HepG2 (cell line): ENCODE data around the gene PLIN3. TPM values are rescaled to one million over a fixed set of nuclear protein-coding genes. Genes with fewer than 3 reads are reported as not detected.

ENCODE experiments used
- BCLAF1 ChIP-seq: fragments of 450-650 bp; IDR thresholded peaks from 2 replicates; pipeline ENCODE4 v1.6.1; 2017; ENCODE audit warnings: mild to moderate bottlenecking
- CREB1 ChIP-seq, 2 experiments: fragments of 450-650 bp in 1 of 2; IDR thresholded peaks; 2 replicates each; pipeline ENCODE4 v1.6.1; 2016 to 2017; ENCODE audit warnings: control low read depth in 1 of 2, mild to moderate bottlenecking in 1 of 2, missing compliant biosample characterization in 1 of 2, missing genetic modification characterization in 1 of 2
- HNF4A ChIP-seq: sonication (generic); formaldehyde crosslinking; IDR thresholded peaks from 2 replicates; pipeline ENCODE4 v1.4.0; 2020; ENCODE audit warnings: missing genetic modification reagents
- KAT7 ChIP-seq: IDR thresholded peaks from 2 replicates; pipeline ENCODE4 v1.6.1; 2018; ENCODE audit warnings: borderline replicate concordance, missing compliant biosample characterization
- KDM2A ChIP-seq: sonication (generic); formaldehyde crosslinking; IDR thresholded peaks from 2 replicates; pipeline ENCODE4 v1.4.0; 2020; ENCODE audit warnings: low read depth, missing genetic modification reagents, borderline replicate concordance
- KDM5B ChIP-seq: sonication (generic); formaldehyde crosslinking; IDR thresholded peaks from 2 replicates; pipeline ENCODE4 v1.4.0; 2020; ENCODE audit warnings: missing genetic modification reagents, mild to moderate bottlenecking, borderline replicate concordance
- LRRFIP1 ChIP-seq: sonication (generic); formaldehyde crosslinking; conservative IDR thresholded peaks from 2 replicates; pipeline ENCODE4 v1.4.0; 2020; ENCODE audit warnings: missing genetic modification reagents
- MTF1 ChIP-seq: sonication (generic); formaldehyde crosslinking; IDR thresholded peaks from 2 replicates; pipeline ENCODE4 v1.5.0; 2020; ENCODE audit warnings: missing genetic modification reagents
- SMC3 ChIP-seq: IDR thresholded peaks from 2 replicates; pipeline ENCODE4 v1.6.1; 2011; ENCODE audit warnings: low read length, improper control_type of control experiment
- ZFP90 ChIP-seq: sonication (generic); formaldehyde crosslinking; IDR thresholded peaks from 2 replicates; pipeline ENCODE4 v1.8.0; 2022; ENCODE audit warnings: missing genetic modification reagents, mild to moderate bottlenecking, inconsistent platforms, borderline replicate concordance
- ZNF143 ChIP-seq: sonication (generic); formaldehyde crosslinking; IDR thresholded peaks from 2 replicates; pipeline ENCODE4 v1.4.0; 2020; ENCODE audit warnings: missing genetic modification reagents
- ZNF264 ChIP-seq: sonication (generic); formaldehyde crosslinking; IDR thresholded peaks from 2 replicates; pipeline ENCODE4 v1.4.0; 2020; ENCODE audit warnings: missing genetic modification reagents
- ZNF333 ChIP-seq: sonication (generic); formaldehyde crosslinking; IDR thresholded peaks from 2 replicates; pipeline ENCODE4 v1.4.0; 2020; ENCODE audit warnings: mild to moderate bottlenecking, missing genetic modification reagents, borderline replicate concordance
- ZNF501 ChIP-seq: sonication (generic); formaldehyde crosslinking; IDR thresholded peaks from 2 replicates; pipeline ENCODE4 v1.5.1; 2020; ENCODE audit warnings: mild to moderate bottlenecking, moderate library complexity, missing genetic modification reagents
- ZNF816 ChIP-seq: sonication (generic); formaldehyde crosslinking; IDR thresholded peaks from 2 replicates; pipeline ENCODE4 v1.8.0; 2022; ENCODE audit warnings: missing genetic modification reagents, mild to moderate bottlenecking, borderline replicate concordance
- polyA plus RNA-seq, 8 experiments: library from polyadenylated mRNA; depleted of rRNA in 3 of 8; stranded (reverse) in 7 of 8; unstranded in 1 of 8; fragments of >200 nt; fragmentation: Illumina TruSeq in 4 of 8; extraction: Trizol in 4 of 8; gene quantifications; 2 replicates each; pipeline versions ENCODE4 v1.2.1 to v1.2.3, GENCODE V29; 2011 to 2016; ENCODE audit warnings: low read depth in 4 of 8, missing spikeins in 1 of 8, mixed read lengths in 1 of 8; ENCODE audit not compliant: insufficient read depth in 1 of 8
- total RNA-seq, 5 experiments: library from RNA; depleted of rRNA; stranded (reverse); fragments of >200 nt; fragmentation: Illumina TruSeq; extraction: Trizol; gene quantifications; 2 replicates each; pipeline ENCODE4 v1.2.3, GENCODE V29; 2016; ENCODE audit warnings: low read depth in 1 of 5
- TF ChIP-seq, protein P1 (sequence below): sonication (generic); formaldehyde crosslinking; IDR thresholded peaks from 2 replicates; pipeline ENCODE4 v1.8.1; 2023; ENCODE audit warnings: mild to moderate bottlenecking, missing genetic modification reagents
- TF ChIP-seq, protein P2 (sequence below): IDR thresholded peaks from 2 replicates; pipeline ENCODE4 v1.6.1; 2016; ENCODE audit warnings: missing genetic modification reagents, missing compliant biosample characterization
- TF ChIP-seq, protein P3 (sequence below), 2 experiments: sonication (generic) in 1 of 2; formaldehyde crosslinking in 1 of 2; IDR thresholded peaks; 2 replicates each; pipeline versions ENCODE4 v1.4.0 to v1.6.1; 2018 to 2020; ENCODE audit warnings: missing genetic modification reagents in 2 of 2, borderline replicate concordance in 1 of 2, low read depth in 1 of 2, mild to moderate bottlenecking in 1 of 2, missing biosample characterization in 1 of 2

PLIN3 gene
- total and polyA plus RNA-seq, 2 of the 13 experiments (the other 11 are each of a cell fraction or from before 2014, with no cell fraction given), result 49.3 to 57.9 TPM

DNA sequence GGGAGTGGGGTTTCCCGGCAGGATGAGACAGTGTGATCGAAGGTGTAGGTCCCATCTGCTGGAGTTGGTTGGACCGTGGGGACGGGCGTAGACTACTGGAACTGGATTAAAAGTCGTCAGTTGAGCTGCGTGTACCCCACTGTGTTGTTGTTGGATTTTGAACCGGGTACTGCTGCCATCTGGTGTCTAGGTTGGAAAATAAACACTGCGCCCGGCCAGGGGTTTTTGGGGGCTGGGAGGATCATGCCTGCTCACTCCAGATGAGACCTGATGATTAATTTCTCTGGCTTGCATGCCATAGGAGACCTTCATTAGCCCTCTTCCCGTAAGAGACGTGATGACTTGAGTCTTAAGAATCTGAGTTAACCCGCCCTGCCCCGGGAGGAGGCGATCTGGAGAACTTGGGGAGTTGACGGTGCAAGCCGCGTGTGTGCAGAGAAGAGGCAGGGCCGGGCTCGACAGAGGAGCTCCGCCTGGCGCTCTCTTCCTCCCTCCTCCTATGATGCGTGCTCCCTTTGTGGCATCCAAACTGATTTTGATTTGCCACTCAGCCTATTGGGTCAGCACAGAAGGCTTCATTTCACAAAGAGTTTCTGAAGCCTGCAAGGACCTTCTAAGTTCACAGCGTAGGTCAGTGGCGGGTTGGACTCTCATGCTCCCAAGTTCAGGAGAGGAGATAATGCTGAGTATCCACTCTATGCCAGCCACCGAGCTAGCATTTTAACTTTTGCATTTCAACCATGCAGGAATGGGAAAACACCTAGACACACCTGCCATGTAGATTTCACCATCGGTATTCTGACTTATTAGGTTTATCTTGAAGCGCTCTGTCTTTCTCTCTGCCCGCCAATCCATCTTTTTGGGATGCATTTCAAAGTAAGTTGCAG is 44.6 kb upstream of the PLIN3 start (continued):
- TF ChIP-seq LRRFIP1 (CRISPR knock-in tag), result no peak
- no peak for TF ChIP-seq KDM5B (CRISPR knock-in tag)
- TF ChIP-seq, protein P1, sequence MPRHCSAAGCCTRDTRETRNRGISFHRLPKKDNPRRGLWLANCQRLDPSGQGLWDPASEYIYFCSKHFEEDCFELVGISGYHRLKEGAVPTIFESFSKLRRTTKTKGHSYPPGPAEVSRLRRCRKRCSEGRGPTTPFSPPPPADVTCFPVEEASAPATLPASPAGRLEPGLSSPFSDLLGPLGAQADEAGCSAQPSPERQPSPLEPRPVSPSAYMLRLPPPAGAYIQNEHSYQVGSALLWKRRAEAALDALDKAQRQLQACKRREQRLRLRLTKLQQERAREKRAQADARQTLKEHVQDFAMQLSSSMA (CRISPR knock-in tag), result no peak
- TF ChIP-seq ZNF264, result no peak
- no peak for TF ChIP-seq KAT7
- TF ChIP-seq ZFP90 (CRISPR knock-in tag), result 0 out of 2 replicates have a peak, but pooled peaks have one; percentile 37
- no peak for TF ChIP-seq ZNF143 (CRISPR knock-in tag)
- peak; percentile 40; the same call in 1 of the 2 replicates for TF ChIP-seq ZNF333 (CRISPR knock-in tag)
- 0 out of 2 replicates have a peak, but pooled peaks have one; percentile 24 for TF ChIP-seq MTF1 (CRISPR knock-in tag)
- 0 out of 2 replicates have a peak, but pooled peaks have one; percentile 9 for TF ChIP-seq KDM2A (CRISPR knock-in tag)
- TF ChIP-seq, protein P2, sequence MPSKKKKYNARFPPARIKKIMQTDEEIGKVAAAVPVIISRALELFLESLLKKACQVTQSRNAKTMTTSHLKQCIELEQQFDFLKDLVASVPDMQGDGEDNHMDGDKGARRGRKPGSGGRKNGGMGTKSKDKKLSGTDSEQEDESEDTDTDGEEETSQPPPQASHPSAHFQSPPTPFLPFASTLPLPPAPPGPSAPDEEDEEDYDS (CRISPR knock-in tag), result no peak
- no peak for TF ChIP-seq BCLAF1
- TF ChIP-seq, protein P3, sequence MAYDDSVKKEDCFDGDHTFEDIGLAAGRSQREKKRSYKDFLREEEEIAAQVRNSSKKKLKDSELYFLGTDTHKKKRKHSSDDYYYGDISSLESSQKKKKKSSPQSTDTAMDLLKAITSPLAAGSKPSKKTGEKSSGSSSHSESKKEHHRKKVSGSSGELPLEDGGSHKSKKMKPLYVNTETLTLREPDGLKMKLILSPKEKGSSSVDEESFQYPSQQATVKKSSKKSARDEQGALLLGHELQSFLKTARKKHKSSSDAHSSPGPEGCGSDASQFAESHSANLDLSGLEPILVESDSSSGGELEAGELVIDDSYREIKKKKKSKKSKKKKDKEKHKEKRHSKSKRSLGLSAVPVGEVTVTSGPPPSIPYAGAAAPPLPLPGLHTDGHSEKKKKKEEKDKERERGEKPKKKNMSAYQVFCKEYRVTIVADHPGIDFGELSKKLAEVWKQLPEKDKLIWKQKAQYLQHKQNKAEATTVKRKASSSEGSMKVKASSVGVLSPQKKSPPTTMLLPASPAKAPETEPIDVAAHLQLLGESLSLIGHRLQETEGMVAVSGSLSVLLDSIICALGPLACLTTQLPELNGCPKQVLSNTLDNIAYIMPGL (CRISPR knock-in tag; IDR thresholded peaks at IDR 0.05; ENCODE audit: borderline replicate concordance in 1 of 2, low read depth in 1 of 2), result 0 out of 4 replicates have a peak, but pooled peaks of 1 of the 2 experiments have one; percentile 30
- no peak for TF ChIP-seq ZNF501 (CRISPR knock-in tag)
- TF ChIP-seq ZNF816, result no peak
- TF ChIP-seq SMC3, result peak; percentile 85
- TF ChIP-seq CREB1 (IDR thresholded peaks at IDR 0.05), result no peak
- no peak for TF ChIP-seq CREB1 (CRISPR knock-in tag; IDR thresholded peaks at IDR 0.05)
- peak; percentile 50 for TF ChIP-seq HNF4A
